ENCODE data around the gene AGFG2.
A peak's percentile ranks its signal among the peaks of the same experiment; 100 is the strongest.
"Not testable (repeated sequence)": the region's sequence is repeated elsewhere in the genome, so short reads cannot be mapped to it uniquely, and the experiment has no call there.

AGFG2 gene

DNA sequence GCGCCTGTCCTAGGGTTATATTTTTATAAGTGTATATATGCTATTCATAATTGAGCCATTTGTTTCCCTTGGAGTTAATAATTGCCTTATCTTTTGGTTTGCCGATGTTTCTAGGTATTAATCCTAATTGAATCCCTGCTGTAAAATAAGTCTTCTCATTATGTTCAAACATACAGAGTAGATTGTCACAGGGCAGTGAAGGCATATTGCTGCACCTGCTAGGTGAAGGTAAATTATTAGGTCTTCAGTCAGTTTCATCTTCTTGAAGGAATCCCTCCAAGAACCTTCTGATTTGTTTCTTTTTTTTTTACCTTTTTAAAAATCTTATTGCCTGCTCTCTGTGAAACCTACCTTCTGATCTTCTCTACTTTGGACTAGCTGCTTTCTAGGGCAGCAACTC lies 17.9 kb upstream of the AGFG2 start:
- DNase-seq (ENCODE audit: low read depth), result no peak

- not testable (repeated sequence) for DNase-seq (ENCODE audit: low read depth)
These were observed 17.0 kb upstream of the AGFG2 start for GRCh38 chr7:100521909-100522593.

DNA sequence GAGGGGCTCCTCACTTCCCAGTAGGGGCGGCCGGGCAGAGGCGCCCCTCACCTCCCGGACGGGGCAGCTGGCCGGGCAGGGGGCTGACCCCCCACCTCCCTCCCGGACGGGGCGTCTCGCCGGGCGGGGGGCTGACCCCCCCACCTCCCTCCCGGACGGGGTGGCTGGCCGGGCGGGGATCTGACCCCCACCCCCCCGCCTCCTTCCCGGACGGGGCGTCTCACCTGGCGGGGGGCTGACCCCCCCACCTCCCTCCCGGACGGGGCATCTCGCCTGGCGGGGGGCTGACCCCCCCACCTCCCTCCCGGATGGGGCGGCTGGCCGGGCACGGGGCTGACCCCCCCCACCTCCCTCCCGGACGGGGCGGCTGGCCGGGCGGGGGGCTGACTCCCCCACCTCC lies 15.8 kb upstream of the AGFG2 start:
- DNase-seq (ENCODE audit: low read depth), result not testable (repeated sequence)

DNA sequence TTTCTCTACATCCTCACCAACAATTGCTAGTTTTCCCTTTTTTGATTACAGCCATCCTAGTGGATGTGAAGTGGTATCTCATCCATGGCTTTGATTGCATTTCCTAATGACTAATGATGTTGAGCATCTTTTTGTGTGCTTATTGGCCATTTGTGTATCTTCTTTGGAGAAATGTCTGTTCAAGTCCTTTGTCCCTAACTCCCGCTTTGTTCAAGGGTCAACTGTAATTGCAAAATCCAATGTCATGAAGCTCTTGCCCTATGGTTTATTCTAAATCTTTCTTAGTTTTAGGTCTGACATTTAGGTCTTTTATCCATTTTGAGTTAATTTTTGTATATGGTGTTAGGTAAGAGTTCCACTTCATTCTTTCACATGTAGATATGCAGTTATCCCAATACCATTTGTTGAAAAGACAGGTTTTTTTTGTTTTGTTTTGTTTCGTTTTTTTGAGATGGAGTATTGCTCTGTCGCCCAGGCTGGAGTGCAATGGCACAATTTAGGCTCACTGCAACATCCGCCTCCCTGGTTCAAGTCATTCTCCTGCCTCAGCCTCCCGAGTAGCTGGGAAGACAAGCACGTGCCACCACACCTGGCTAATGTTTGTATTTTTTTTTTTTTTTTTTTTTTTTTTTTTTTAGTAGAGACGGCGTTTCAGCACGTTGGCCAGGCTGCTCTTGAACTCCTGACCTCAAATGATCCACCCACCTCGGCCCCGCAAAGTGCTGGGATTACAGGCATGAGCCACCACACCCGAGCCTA lies 10.7 kb upstream of the AGFG2 start:
- not testable (repeated sequence) for DNase-seq (ENCODE audit: low read depth)

DNA sequence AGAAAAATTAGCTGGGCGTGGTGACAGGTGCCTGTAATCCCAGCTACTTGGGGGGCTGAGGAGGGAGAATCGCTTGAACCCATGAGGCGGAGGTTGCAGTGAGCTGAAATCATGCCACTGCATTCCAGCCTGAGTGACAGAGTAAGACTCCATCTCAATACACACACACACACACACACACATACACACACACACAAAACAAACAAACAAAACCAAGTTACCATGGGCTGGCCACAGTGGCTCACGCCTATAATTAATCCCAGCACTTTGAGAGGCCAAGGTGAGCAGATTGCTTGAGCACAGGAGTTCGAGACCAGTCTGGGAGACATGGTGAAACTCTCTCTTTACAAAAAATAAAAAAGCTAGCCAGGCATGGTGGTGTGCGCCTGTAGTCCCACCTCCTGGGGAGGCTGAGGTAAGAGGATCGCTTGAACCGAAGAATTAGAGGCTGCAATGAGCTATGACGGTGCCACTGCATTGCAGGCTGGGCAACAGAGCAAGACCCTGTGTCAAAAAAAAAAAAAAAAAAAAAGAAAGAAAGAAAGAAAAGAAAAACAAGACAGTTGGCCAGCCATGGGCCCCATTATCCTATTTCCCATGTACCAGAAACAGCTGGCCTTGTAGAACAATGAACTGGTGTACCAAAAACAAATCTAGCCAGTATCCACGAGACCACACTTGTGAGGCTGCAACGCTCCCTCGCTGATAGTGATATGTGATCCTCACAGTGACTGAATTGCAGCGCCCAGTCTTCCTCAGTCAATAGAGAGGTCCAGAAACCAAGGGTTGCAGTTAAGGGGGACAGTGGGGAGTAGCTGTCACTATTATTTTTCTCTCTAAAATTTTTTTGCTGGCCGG lies 6.6 kb upstream of the AGFG2 start:
- DNase-seq (ENCODE audit: low read depth), result no peak

- not testable (repeated sequence) for DNase-seq (ENCODE audit: low read depth)
These were observed 3.0 kb upstream of the AGFG2 start for GRCh38 chr7:100535982-100536381.

GRCh38 chr7:100536695-100537094 lies 2.3 kb upstream of the AGFG2 start:
- DNase-seq (ENCODE audit: low read depth), result not testable (repeated sequence)

DNA sequence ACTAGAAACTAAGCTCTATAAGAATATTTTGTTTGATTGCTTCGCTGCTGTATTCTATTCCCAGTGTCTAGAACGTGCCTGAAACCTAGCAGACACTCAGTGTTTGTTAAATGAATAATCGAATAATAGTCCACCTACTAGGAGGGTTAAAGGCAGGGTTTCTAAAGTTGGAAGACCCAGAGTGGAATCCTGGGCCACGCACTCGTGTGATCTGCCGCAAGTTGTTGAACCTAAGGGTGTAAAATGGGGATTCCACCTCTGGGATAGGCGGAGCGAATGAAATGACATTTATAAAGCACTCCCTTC lies 702 bp upstream of the AGFG2 start:
- no peak for DNase-seq (ENCODE audit: low read depth)

DNA sequence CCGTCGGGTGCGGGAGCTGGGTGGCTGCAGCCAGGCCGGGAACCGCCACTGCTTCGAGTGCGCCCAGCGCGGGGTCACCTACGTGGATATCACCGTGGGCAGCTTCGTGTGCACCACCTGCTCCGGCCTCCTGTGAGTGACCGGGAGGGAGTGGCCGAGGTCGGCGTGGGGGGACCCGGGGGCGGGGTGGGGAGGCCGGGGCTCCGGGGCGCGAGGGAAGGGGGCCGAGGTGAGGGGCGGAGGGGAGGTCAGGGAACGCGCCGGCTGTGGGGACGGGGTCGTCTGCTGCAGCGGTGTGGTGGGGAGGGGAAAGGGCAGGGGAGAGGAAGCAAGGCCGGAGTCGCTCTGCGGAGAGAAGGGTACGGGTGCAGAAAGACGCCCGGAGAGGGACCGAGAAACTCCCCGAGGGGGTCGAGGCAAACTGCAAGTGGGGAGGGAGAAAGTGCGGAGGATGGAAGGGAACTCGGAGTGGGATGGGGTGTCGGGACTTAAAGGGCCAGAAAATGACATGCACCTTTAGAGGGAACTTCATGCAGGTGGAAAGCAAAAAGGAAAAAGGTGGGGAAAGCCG lies 518 bp downstream of the AGFG2 start:
- DNase-seq (ENCODE audit: low read depth), result no peak

DNA sequence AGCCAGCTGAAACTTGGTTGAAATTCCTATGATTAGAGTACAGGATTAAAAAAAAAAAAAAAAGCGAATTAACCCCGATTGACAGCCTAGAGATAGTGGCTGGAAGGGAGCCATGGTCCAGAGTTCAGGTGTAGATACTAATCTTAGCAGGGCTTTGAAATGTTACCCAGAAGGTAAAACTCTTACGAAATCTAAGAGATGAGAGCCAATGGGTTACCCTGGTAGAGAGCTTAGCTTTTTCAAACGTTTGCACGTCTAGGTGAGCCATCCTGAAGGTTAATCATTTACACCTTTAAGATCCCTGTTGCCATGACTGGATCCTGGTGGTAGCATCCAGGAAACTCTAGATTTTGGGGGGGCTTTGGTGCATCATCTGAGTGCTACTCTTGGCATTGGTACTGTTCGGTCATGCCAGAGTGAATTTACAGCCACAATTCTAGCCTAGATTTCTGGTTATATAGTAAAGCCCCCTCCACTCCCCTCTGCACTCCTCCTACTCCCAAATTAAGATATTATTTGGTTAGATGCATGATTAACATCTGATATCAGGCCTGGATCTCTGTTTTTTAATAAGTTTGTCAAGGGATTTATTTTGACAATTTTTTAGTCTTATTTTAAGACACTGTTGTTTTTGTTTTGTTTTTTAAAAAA lies 1.2 kb downstream of the AGFG2 start:
- no peak for DNase-seq (ENCODE audit: low read depth)

- DNase-seq (ENCODE audit: low read depth), result not testable (repeated sequence)
These were observed 2.3 kb downstream of the AGFG2 start for GRCh38 chr7:100541309-100541708.

- DNase-seq (ENCODE audit: low read depth), result no peak
These were observed 4.6 kb downstream of the AGFG2 start for GRCh38 chr7:100543586-100543985.

DNA sequence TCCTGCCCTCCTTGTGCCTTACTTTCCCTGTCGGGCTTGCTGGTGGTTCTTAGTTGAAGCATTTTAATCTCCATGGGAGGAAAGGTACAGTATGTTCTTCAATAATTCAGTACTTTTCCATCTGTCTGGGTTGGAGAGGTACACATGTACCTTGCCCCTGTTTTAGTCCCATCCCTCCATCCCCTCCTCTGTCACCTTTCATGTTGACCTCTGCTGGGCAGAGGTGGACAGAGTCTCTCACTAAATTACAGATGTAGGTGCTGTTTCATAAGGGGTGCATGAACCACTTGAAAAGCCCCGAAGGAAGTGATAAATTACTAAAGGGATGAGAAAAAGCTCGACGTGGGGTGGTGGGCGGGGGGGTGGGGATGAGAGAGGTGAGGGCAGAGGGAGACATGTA lies 5.4 kb downstream of the AGFG2 start:
- no peak for DNase-seq (ENCODE audit: low read depth)

GRCh38 chr7:100544967-100545359 lies 6.0 kb downstream of the AGFG2 start:
- no peak for DNase-seq (ENCODE audit: low read depth)

DNA sequence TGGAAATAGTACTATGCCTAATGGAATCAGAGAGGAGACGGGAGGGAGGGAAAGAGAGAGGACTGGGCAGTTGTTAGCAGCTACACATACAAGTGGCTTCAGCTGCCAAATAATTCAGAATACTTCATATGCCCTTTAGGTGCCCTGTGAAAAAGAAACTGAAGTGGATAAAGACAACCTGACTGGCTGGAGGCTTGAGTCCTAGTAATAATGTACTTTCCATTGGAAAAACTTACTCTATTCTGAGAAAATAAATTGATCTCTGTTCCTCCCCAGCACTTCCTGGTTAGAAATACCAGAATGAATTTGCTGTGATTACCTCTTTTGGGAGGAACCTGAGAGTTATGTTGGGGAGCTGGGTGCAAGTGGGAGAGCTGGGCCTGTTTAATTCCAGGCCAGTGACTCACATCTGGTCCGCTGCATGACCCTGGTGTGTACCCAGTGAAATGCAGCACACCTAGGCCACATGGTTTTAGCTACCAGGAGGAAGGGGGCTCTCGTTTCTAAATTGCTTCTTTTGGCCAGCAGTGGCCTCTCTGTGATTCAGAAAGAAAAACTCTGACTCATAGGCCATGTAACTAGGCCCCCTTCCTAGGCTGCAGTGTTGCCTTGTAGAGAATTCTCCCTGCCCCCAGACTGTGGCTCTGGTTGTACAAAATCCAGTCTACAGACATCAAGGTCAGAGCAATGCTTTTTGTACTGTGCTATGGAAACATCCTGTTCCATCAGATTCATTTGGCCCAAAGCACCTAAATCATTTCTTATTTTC lies 6.5 kb downstream of the AGFG2 start:
- peak; percentile 67 for DNase-seq (ENCODE audit: low read depth)

DNA sequence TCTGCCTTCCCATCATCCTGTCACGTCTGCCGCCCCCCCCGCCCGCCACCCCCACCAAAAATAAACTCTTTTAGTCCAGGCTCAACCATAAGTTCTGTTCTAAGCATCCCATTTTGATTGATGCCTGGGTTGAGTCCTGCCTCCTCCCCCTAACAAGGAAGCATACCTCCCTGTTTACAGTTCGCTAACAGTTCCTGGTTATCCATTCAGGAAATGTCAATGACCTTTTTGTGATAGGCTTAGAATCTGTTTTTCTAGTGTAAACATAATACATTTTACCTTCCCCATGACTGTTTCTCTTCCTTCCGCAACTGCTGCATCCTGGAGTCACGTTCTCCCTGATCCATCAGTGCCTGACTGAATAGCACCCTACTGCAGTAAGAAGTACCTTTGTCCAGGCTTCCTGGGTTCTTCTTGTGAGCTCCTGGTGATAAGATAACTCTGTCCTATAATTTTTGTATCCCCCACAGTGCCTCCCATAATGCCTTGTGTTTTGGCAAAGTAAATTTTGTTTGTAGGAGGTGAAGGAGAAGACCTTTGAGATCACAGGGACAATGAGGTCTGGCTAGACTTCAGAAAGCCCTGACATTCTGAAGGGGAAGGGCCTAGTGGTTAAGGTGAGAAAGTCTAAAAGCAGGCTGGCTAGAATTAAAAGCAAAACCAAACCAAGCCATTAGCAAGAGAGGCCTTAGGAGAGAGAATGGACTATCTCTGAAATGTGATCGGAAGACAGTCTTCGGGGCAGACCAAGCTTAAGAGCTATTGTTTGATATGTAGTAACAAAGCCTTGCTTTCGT lies 7.3 kb downstream of the AGFG2 start:
- DNase-seq (ENCODE audit: low read depth), result no peak

DNA sequence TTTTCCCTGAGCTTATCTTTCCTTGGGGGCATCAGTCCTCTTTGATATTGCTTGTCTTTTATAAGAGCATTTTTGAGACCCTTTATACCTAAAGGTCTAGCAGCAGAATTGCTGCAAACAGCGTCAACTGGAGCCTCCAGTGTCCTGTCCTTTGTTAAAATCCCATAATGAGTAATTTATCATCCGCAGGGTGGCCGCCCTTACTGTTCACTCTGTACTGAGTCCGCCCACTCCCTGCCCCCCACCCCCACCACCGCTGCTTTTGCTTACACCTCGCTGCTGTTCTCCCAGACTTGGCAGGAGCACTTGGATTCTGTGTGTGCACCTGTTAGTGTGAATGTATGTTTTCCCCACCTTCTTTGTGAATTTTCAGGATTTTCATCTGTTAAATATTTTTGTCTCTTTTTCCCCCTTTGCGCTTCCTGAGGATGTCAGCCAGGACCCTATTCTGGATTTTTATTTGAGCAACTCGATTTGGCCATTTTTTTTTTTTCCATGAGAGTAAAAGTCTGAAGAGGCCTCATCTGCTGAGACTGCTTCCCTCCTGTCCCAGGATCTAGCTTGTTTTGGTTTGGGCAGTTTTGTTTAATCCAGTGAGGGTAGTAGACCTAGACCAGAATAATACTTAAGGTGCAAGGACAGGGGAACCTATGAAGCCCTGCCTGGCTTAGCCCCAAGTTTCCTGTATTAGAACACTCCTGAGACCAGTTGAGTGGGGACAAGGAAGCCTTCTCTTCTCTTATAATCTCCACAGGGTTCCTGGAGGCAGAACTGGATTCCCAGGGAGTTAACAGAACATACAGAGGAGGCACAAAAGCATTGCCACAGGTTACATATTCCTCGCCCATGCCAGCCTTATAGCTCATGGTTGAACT lies 8.2 kb downstream of the AGFG2 start:
- DNase-seq (ENCODE audit: low read depth), result no peak

- no peak for DNase-seq (ENCODE audit: low read depth)
These were observed 8.9 kb downstream of the AGFG2 start for GRCh38 chr7:100547872-100548271.

- DNase-seq (ENCODE audit: low read depth), result not testable (repeated sequence)
These were observed 9.4 kb downstream of the AGFG2 start for GRCh38 chr7:100548446-100548845.
